Gastroesophageal sphincter (tissue), 3 donors: ENCODE results near the gene TDRD3.

Experiments used
- EP300 ChIP-seq: sonication (generic); formaldehyde crosslinking; IDR thresholded peaks from one replicate; pipeline ENCODE4 v1.6.1; 2017; ENCODE audit warnings: antibody characterized with exemption, mild to moderate bottlenecking
- POLR2A ChIP-seq, 2 donors: fragments of 450-650 bp; IDR thresholded peaks; one replicate each; pipeline ENCODE4 v1.6.1; 2017; ENCODE audit warnings: antibody characterized with exemption in 2 of 2, mild to moderate bottlenecking in 2 of 2, moderate library complexity in 1 of 2
- POLR2AphosphoS5 ChIP-seq: sonication (generic); formaldehyde crosslinking; IDR thresholded peaks from one replicate; pipeline ENCODE4 v1.6.1; 2017; ENCODE audit warnings: antibody characterized with exemption
- TF ChIP-seq, protein P1 (sequence below), 4 experiments: fragments of 200-600 bp in 2 of 4; fragments of 450-650 bp in 2 of 4; sonication (generic) in 1 of 4; IDR thresholded peaks; one replicate each; pipeline ENCODE4 v1.5.1; 2017 to 2019; ENCODE audit warnings: antibody characterized with exemption in 4 of 4, mild to moderate bottlenecking in 2 of 4, moderate library complexity in 2 of 4

DNA sequence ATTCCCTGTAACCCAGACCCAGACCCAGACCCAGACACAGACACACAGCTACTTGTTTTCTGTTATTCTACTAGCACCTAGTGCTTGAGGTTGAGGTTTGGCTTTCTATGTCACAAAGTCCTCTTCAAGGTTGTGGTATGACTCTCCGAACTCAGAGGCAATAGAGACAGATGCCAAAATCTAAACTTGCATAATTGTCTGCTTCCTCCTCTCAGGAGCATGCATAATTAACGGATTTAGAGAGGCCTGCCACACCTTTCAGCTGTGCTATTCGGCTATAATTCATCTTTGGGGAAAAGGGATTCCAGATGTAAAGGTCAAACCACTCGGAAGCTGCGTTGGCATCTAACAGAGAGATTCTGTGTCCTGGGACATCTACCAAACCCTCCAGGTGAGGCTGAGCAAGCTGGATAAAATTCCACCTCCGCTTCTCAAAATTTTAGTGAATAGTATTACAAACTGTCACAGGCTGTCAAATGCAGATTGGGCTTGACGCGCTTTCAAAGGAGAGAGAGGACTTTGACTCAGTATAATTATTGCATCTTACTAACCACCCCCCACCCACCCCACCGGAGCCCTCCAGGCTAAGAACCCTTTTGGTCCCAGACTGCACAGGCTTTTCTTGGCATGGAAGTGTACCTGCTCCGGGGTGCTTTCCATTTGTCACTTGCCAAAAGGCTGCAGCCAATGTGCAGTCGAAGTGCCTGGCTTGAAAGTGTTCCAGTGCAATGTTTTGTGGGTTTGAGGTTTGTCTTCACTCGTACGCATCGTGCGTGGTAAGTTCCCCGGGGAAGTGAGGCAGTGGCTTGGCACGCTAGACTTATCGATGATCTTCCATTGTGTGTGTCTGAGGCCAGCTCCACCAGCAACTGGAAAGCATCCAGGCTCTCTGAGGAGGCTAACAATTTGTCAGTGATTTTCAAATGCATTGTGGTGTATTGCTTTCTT, 194.1 kb downstream of the TDRD3 start:
- TF ChIP-seq, protein P1, sequence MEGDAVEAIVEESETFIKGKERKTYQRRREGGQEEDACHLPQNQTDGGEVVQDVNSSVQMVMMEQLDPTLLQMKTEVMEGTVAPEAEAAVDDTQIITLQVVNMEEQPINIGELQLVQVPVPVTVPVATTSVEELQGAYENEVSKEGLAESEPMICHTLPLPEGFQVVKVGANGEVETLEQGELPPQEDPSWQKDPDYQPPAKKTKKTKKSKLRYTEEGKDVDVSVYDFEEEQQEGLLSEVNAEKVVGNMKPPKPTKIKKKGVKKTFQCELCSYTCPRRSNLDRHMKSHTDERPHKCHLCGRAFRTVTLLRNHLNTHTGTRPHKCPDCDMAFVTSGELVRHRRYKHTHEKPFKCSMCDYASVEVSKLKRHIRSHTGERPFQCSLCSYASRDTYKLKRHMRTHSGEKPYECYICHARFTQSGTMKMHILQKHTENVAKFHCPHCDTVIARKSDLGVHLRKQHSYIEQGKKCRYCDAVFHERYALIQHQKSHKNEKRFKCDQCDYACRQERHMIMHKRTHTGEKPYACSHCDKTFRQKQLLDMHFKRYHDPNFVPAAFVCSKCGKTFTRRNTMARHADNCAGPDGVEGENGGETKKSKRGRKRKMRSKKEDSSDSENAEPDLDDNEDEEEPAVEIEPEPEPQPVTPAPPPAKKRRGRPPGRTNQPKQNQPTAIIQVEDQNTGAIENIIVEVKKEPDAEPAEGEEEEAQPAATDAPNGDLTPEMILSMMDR (IDR thresholded peaks at IDR 0.05), result no peak
- TF ChIP-seq POLR2AphosphoS5, result no peak
- TF ChIP-seq POLR2A (IDR thresholded peaks at IDR 0.05), result no peak
- no peak for TF ChIP-seq EP300
